ENCODE measurements around the gene LAMTOR1.
"Not testable (repeated sequence)": the region's sequence is repeated elsewhere in the genome, so short reads cannot be mapped to it uniquely, and the experiment has no call there.

GRCh38 chr11:72142086-72142485 lies 39.0 kb upstream of the LAMTOR1 start:
- not testable (repeated sequence) for TF ChIP-seq POLR2A (IDR thresholded peaks at IDR 0.05; ENCODE audit: control extremely low read depth in 1 of 2, low read depth in 2 of 2, low read length in 2 of 2); RFX5 (IDR thresholded peaks at IDR 0.05; ENCODE audit: borderline replicate concordance, low read depth, low read length); TAF1 (IDR thresholded peaks at IDR 0.05; ENCODE audit: low read depth, low read length); CTCF (IDR thresholded peaks at IDR 0.05; ENCODE audit: control extremely low read depth in 1 of 3, insufficient read depth in 1 of 3, low read depth in 1 of 3, low read length in 3 of 3); TBP (IDR thresholded peaks at IDR 0.05; ENCODE audit: low read depth, low read length); SUZ12 (IDR thresholded peaks at IDR 0.05; ENCODE audit: low read length); SP1 (IDR thresholded peaks at IDR 0.05; ENCODE audit: low read depth, low read length); SIN3A (conservative IDR thresholded peaks at IDR 0.05 in 1 of 2, IDR thresholded peaks at IDR 0.05 in 1 of 2; ENCODE audit: low read depth in 1 of 2, low read length in 2 of 2); CREB1 (IDR thresholded peaks at IDR 0.05); BACH1 (IDR thresholded peaks at IDR 0.05; ENCODE audit: low read length)
